ENCODE results near the gene MT2A. TPM values are rescaled to one million over a fixed set of nuclear protein-coding genes. Genes with fewer than 3 reads are reported as not detected.

MT2A gene
- total and polyA plus RNA-seq, 2 of the 13 experiments (the other 11 are each of a cell fraction or from before 2014, with no cell fraction given) = 135 to 371 TPM

DNA sequence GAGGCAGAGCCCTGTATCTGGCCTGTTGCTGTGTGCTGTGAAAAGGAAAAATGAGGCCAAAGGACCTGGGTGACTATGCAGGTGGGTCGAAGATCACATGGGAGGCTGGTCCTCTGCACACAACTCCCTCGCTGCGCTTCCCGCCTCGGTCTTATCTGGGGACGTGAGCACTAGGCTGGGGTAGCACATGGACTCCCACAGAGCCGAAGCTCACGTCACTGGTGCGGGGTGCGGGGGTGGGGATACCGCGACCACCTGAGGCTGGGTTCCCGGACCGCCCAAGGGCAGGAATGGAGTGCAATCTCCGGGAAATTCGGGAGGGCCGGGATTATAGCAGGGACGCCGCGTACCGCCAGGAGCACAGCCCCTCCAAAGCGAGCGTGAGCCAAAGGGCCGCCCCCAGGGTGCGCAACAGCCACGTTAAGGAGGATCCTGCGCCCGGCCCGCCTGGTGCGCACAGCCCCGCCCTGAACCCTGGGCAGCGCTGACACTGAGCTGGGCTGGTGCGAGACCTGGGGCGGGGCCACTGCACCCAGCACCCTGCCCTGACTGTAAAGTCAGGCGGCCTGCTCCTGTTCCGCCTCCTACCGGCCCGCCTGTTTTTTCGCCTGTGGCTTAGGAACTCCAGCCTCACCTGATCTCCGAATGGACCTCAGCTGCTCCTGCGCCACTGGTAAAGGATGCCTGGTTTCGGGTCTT lies 34.8 kb downstream of the MT2A start (continued):
- TF ChIP-seq, protein P1, sequence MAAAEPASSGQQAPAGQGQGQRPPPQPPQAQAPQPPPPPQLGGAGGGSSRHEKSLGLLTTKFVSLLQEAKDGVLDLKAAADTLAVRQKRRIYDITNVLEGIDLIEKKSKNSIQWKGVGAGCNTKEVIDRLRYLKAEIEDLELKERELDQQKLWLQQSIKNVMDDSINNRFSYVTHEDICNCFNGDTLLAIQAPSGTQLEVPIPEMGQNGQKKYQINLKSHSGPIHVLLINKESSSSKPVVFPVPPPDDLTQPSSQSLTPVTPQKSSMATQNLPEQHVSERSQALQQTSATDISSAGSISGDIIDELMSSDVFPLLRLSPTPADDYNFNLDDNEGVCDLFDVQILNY (CRISPR knock-in tag; conservative IDR thresholded peaks at IDR 0.05) = no peak
- no peak for TF ChIP-seq PRMT3 (CRISPR knock-in tag; IDR thresholded peaks at IDR 0.05; ENCODE audit: borderline replicate concordance, low read depth)
- TF ChIP-seq SATB2 (CRISPR knock-in tag; IDR thresholded peaks at IDR 0.05) = no peak
- no peak for TF ChIP-seq ZNF205 (CRISPR knock-in tag; IDR thresholded peaks at IDR 0.05)
- TF ChIP-seq THAP11 (CRISPR knock-in tag; IDR thresholded peaks at IDR 0.05) = no peak
- TF ChIP-seq, protein P2, sequence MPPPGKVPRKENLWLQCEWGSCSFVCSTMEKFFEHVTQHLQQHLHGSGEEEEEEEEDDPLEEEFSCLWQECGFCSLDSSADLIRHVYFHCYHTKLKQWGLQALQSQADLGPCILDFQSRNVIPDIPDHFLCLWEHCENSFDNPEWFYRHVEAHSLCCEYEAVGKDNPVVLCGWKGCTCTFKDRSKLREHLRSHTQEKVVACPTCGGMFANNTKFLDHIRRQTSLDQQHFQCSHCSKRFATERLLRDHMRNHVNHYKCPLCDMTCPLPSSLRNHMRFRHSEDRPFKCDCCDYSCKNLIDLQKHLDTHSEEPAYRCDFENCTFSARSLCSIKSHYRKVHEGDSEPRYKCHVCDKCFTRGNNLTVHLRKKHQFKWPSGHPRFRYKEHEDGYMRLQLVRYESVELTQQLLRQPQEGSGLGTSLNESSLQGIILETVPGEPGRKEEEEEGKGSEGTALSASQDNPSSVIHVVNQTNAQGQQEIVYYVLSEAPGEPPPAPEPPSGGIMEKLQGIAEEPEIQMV (CRISPR knock-in tag; IDR thresholded peaks at IDR 0.05; ENCODE audit: low read depth) = peak; percentile 65; the same call in 1 of the 2 replicates
- no peak for TF ChIP-seq NCOA1 (CRISPR knock-in tag; IDR thresholded peaks at IDR 0.05)
- no peak; the same call in 1 of the 2 replicates for TF ChIP-seq MTA1 (CRISPR knock-in tag; IDR thresholded peaks at IDR 0.05; ENCODE audit: borderline replicate concordance)
- no peak for TF ChIP-seq SNRNP70 (IDR thresholded peaks at IDR 0.05; ENCODE audit: low read depth, low read length)
- peak; percentile 58; the same call in 1 of the 2 replicates for TF ChIP-seq HOXA9 (CRISPR knock-in tag; IDR thresholded peaks at IDR 0.05; ENCODE audit: borderline replicate concordance)
- no peak for TF ChIP-seq ZSCAN22 (CRISPR knock-in tag; IDR thresholded peaks at IDR 0.05)
- TF ChIP-seq, protein P3, sequence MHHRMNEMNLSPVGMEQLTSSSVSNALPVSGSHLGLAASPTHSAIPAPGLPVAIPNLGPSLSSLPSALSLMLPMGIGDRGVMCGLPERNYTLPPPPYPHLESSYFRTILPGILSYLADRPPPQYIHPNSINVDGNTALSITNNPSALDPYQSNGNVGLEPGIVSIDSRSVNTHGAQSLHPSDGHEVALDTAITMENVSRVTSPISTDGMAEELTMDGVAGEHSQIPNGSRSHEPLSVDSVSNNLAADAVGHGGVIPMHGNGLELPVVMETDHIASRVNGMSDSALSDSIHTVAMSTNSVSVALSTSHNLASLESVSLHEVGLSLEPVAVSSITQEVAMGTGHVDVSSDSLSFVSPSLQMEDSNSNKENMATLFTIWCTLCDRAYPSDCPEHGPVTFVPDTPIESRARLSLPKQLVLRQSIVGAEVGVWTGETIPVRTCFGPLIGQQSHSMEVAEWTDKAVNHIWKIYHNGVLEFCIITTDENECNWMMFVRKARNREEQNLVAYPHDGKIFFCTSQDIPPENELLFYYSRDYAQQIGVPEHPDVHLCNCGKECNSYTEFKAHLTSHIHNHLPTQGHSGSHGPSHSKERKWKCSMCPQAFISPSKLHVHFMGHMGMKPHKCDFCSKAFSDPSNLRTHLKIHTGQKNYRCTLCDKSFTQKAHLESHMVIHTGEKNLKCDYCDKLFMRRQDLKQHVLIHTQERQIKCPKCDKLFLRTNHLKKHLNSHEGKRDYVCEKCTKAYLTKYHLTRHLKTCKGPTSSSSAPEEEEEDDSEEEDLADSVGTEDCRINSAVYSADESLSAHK (CRISPR knock-in tag; IDR thresholded peaks at IDR 0.05; ENCODE audit: borderline replicate concordance) = no peak
- TF ChIP-seq ZKSCAN5 (CRISPR knock-in tag; IDR thresholded peaks at IDR 0.05) = no peak
- TF ChIP-seq ZNF282 (IDR thresholded peaks at IDR 0.05; ENCODE audit: partially characterized antibody) = no peak
- TF ChIP-seq ZNF569 (CRISPR knock-in tag; IDR thresholded peaks at IDR 0.05; ENCODE audit: borderline replicate concordance) = no peak
- TF ChIP-seq MBNL3 (CRISPR knock-in tag; conservative IDR thresholded peaks at IDR 0.05) = no peak
- TF ChIP-seq, protein P4, sequence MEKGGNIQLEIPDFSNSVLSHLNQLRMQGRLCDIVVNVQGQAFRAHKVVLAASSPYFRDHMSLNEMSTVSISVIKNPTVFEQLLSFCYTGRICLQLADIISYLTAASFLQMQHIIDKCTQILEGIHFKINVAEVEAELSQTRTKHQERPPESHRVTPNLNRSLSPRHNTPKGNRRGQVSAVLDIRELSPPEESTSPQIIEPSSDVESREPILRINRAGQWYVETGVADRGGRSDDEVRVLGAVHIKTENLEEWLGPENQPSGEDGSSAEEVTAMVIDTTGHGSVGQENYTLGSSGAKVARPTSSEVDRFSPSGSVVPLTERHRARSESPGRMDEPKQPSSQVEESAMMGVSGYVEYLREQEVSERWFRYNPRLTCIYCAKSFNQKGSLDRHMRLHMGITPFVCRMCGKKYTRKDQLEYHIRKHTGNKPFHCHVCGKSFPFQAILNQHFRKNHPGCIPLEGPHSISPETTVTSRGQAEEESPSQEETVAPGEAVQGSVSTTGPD (CRISPR knock-in tag; IDR thresholded peaks at IDR 0.05) = no peak
- TF ChIP-seq, protein P5, sequence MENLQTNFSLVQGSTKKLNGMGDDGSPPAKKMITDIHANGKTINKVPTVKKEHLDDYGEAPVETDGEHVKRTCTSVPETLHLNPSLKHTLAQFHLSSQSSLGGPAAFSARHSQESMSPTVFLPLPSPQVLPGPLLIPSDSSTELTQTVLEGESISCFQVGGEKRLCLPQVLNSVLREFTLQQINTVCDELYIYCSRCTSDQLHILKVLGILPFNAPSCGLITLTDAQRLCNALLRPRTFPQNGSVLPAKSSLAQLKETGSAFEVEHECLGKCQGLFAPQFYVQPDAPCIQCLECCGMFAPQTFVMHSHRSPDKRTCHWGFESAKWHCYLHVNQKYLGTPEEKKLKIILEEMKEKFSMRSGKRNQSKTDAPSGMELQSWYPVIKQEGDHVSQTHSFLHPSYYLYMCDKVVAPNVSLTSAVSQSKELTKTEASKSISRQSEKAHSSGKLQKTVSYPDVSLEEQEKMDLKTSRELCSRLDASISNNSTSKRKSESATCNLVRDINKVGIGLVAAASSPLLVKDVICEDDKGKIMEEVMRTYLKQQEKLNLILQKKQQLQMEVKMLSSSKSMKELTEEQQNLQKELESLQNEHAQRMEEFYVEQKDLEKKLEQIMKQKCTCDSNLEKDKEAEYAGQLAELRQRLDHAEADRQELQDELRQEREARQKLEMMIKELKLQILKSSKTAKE (CRISPR knock-in tag; IDR thresholded peaks at IDR 0.05; ENCODE audit: borderline replicate concordance) = no peak
- 0 out of 4 replicates have a peak, but pooled peaks of 1 of the 2 experiments have one; percentile 10 for TF ChIP-seq KLF16 (CRISPR knock-in tag; IDR thresholded peaks at IDR 0.05)
- no peak for TF ChIP-seq ZNF616 (CRISPR knock-in tag; IDR thresholded peaks at IDR 0.05; ENCODE audit: low read depth)
- no peak for TF ChIP-seq RBAK (CRISPR knock-in tag; IDR thresholded peaks at IDR 0.05)
- TF ChIP-seq NCOA5 (CRISPR knock-in tag; IDR thresholded peaks at IDR 0.05) = no peak
